ENCODE measurements around the gene LIMCH1.

- TF ChIP-seq CTCF (IDR thresholded peaks at IDR 0.05) (no peak), POLR2A (IDR thresholded peaks at IDR 0.05) (no peak)
Observed at GRCh38 chr4:41507291-41507947, 30.5 kb upstream of the LIMCH1 start.
